ENCODE results near the gene STK25.
"Not testable (repeated sequence)": the region's sequence is repeated elsewhere in the genome, so short reads cannot be mapped to it uniquely, and the experiment has no call there.

Gene STK25

GRCh38 chr2:241509155-241509784 is 886 bp upstream of the STK25 start:
- DNase-seq (ENCODE audit: low read depth in 4 of 4, low spot score in 1 of 4) = no peak

GRCh38 chr2:241507430-241508239 is 749 bp downstream of the STK25 start:
- DNase-seq (ENCODE audit: low read depth in 4 of 4, low spot score in 1 of 4) = peak in 3 of 4 experiments; percentile 10 to 21 (median 14)

GRCh38 chr2:241506793-241507429 is 1.5 kb downstream of the STK25 start:
- no peak for DNase-seq (ENCODE audit: low read depth in 4 of 4, low spot score in 1 of 4)

- DNase-seq (ENCODE audit: low read depth in 4 of 4, low spot score in 1 of 4) = not testable (repeated sequence)
Observed at GRCh38 chr2:241506317-241506716, 2.1 kb downstream of the STK25 start.

GRCh38 chr2:241505781-241506201 is 2.6 kb downstream of the STK25 start:
- DNase-seq (ENCODE audit: low read depth in 4 of 4, low spot score in 1 of 4) = no peak

GRCh38 chr2:241505086-241505780 is 3.2 kb downstream of the STK25 start:
- DNase-seq (ENCODE audit: low read depth in 4 of 4, low spot score in 1 of 4) = no peak

- no peak for DNase-seq (ENCODE audit: low read depth in 4 of 4, low spot score in 1 of 4)
Observed at GRCh38 chr2:241503776-241504392, 4.5 kb downstream of the STK25 start.

- no peak for DNase-seq (ENCODE audit: low read depth in 4 of 4, low spot score in 1 of 4)
Observed at GRCh38 chr2:241502281-241502680, 6.1 kb downstream of the STK25 start.

- DNase-seq (ENCODE audit: low read depth in 4 of 4, low spot score in 1 of 4) = no peak
Observed at GRCh38 chr2:241501551-241501950, 6.8 kb downstream of the STK25 start.

GRCh38 chr2:241501099-241501541 is 7.3 kb downstream of the STK25 start:
- DNase-seq (ENCODE audit: low read depth in 4 of 4, low spot score in 1 of 4) = no peak

GRCh38 chr2:241500431-241500975 is 7.9 kb downstream of the STK25 start:
- DNase-seq (ENCODE audit: low read depth in 4 of 4, low spot score in 1 of 4) = no peak

GRCh38 chr2:241500016-241500415 is 8.4 kb downstream of the STK25 start:
- DNase-seq (ENCODE audit: low read depth in 4 of 4, low spot score in 1 of 4) = no peak

- DNase-seq (ENCODE audit: low read depth in 4 of 4, low spot score in 1 of 4) = no peak
Observed at GRCh38 chr2:241499146-241499965, 9.0 kb downstream of the STK25 start.

GRCh38 chr2:241498115-241499070 is 10.0 kb downstream of the STK25 start:
- DNase-seq (ENCODE audit: low read depth in 4 of 4, low spot score in 1 of 4) = no peak

GRCh38 chr2:241496904-241497877 is 11.2 kb downstream of the STK25 start:
- DNase-seq (ENCODE audit: low read depth in 4 of 4, low spot score in 1 of 4) = no peak

GRCh38 chr2:241496003-241496707 is 12.2 kb downstream of the STK25 start:
- DNase-seq (ENCODE audit: low read depth in 4 of 4, low spot score in 1 of 4) = no peak

Data from stimulated activated CD4-positive, alpha-beta T cell treated with anti-CD3 and anti-CD28 coated beads, Interleukin-1b, Interleukin-23, amount 100 ng/mL, for 24 hours (primary cell).